GM12872 (cell line): ENCODE results near the gene NCOA3.

Experiments used
- TF ChIP-seq, protein P1 (sequence below): IDR thresholded peaks from 3 replicates; pipeline ENCODE4 v1.5.1; 2011; ENCODE audit warnings: low read depth, mild to moderate bottlenecking, low read length, moderate library complexity; ENCODE audit not compliant: insufficient read depth

Gene NCOA3

DNA sequence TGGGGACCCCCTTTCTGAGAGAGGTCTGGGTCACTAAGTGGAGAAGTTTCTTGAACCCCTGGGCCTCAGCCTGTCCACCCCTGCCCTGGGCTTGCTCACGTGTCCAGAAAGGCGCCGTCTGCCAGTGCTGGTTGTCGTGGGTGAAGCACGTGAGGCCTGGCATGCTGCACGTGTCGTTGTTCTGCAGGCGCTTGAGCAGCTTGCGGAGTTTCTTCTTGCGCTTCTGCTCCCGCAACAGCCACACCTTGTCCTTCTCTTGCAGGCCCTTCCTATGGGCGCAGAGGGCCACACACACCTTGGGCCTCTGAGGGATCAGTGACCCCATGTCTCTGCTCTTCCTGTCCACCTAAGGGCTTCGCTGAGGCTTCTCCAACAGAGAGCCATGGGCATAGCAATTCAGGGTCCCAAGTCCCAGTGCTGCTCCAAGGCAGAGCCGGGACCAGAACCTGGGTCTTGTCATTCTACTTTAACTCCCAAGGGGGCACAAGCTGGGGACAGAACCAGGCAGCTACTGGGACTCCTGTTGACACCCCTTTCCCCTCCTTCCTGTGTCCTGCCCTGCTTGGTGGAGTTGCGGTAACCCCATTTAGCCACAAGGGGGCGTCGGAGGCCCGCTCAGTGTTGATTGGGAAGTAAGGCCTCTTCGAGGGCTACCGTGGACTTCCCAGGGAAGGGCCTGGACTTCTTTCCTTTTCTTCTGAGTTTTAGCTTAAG lies 161.8 kb downstream of the NCOA3 start:
- TF ChIP-seq, protein P1, sequence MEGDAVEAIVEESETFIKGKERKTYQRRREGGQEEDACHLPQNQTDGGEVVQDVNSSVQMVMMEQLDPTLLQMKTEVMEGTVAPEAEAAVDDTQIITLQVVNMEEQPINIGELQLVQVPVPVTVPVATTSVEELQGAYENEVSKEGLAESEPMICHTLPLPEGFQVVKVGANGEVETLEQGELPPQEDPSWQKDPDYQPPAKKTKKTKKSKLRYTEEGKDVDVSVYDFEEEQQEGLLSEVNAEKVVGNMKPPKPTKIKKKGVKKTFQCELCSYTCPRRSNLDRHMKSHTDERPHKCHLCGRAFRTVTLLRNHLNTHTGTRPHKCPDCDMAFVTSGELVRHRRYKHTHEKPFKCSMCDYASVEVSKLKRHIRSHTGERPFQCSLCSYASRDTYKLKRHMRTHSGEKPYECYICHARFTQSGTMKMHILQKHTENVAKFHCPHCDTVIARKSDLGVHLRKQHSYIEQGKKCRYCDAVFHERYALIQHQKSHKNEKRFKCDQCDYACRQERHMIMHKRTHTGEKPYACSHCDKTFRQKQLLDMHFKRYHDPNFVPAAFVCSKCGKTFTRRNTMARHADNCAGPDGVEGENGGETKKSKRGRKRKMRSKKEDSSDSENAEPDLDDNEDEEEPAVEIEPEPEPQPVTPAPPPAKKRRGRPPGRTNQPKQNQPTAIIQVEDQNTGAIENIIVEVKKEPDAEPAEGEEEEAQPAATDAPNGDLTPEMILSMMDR, result peak; percentile 97

DNA sequence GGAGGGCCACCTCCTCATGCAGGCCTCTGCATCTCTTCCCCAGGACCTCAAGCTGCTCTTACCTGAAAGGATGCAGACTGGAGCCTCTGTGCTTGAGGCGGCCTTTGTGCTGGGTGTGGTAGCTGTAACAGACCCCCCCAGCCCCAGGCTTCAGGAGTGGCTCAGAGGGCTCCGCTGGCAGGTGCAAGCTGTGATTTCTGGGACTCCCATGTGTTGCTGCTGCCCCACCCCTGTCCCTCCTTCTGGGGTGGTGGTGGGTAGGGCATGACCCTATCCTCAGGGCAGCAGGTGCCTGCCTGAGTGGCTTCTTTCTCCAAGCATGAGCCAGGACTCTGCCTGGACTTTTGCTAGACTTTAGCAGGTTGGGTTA lies 162.4 kb downstream of the NCOA3 start:
- TF ChIP-seq, protein P1, result no peak

DNA sequence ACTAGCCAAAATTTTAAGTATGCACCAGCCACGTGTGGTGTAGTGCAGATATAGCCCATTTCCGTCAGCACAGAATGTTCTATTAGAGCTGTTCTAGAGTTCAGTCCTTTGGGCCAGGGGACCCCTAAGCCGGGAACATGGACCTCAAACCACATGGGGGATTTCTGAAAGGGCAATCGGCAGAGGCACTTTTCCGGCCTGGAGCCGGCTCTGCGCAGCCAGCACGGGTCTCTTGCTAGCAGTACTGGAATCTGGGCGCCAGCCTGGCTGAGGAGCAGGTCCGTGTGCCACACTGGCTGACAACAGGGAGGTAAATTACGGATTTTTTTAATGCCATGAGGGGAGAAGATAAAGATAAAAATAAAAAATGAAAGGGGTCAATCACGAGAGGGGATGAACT lies 163.1 kb downstream of the NCOA3 start:
- TF ChIP-seq, protein P1, result no peak

DNA sequence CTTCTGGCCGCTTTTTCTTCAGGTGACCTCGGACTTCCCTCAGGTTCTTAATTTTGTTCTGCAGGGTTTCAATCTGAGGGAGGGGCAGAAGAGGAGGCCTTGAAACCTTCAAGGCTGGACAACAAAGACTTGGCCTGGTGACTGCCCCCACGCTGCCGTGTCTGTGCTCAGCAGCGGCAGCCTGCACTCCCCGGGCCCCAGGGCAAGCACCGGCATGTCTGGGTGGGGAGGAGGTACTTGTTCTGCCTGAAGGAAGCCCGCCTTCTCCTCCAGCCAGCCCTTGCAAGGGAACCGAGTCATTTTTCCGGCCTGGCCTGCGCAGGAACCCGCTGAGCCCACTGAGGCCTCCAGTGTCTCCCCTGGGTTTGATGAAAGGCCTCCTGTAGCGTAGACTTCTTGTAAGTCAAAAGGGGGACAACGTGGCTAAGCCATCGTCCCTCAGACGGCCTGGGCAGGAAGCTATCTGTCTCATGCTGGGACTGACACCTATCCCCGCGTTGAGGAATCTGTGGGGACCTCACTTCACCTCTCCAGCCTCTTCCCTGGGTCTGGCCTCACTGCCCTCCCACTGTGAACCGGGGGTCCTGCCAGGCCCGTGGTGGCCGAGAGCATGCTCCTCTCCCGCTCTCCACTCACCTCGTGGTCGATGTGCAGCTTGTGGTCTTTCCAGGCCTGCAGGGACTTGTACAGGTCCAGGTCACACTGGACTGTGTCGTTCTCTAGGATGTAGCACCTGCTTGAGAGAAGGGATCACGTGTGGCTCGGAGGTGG lies 163.7 kb downstream of the NCOA3 start:
- TF ChIP-seq, protein P1, result no peak

DNA sequence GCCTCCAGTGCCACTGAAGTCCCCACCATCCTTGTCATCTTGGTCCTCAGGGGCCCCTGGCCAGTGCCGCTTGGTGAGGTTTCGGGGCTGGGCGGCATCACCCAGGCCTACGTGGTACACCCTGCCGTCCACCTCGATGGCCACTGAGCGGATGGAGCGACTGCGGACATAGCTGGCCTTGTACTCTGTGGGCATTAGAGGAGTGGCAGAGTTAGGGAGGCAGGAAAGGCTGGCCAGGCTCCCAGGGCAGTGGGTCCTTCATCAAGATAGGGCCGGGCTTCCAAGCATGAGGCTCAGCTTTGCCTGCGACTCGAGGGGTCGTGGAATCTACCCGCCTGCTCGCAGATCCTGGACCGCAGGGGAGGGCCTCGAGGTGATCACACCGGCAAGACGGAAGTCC lies 164.6 kb downstream of the NCOA3 start:
- TF ChIP-seq, protein P1, result no peak

DNA sequence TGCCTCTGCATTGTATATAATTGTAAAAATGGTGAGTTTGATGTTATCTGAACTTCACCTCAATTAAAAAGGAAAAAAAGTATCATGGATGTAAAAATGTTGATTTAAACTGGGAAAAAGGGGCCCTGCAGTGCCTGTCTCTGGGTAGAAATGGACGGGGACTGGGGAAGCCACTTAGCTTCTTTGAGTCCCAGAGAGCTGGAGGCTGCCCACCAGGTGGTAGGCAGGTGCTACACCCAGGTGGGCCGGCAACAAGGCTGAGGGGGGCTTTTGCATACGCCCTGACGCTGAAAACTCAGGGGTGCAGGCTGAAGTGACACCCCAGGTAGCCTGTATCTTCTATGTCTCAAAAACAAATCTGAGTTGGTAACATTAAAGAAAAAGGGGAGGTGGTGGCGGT lies 165.4 kb downstream of the NCOA3 start:
- TF ChIP-seq, protein P1, result no peak

DNA sequence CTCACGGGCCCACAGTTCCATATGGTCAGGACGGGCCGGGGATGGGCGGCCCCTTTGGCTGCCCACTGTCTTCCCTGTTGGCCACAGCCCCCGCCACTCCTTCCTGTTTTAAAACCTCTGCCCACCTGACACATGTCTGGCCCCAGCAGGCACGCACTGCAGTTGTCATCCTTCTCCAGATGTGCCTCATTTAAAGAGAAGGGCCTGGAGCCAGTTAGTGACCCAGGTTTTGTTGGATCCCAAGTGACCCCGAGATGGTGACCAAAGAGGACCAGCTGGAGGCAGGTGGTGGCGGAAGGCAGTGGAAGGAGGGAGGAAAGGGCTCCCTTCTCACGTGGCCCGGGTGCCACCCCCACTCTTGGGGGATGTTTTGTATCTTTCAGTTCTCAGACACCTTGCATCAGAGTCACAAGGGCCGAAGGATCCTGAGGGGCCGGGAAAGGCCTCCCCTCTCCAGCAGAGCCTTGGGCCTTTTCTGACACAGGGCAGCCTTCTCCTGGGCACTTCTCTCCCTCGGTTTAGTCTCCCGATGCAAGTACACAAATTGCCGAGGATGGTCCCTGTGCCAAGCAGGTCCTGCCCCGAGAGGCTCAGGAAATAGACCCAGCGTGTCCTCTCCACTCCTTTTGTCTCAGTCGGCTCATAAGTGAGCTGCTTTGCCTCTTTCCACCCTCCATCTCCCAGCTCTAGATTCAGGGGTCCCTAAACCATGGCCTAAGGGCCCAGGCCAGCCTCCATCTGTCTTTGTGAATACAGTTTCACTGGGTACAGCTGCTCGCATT lies 166.0 kb downstream of the NCOA3 start:
- TF ChIP-seq, protein P1, result no peak
